Measurements from ENCODE around the gene ST6GALNAC3.
"Not testable (repeated sequence)": the region's sequence is repeated elsewhere in the genome, so short reads cannot be mapped to it uniquely, and the experiment has no call there.

ST6GALNAC3 gene

GRCh38 chr1:76341816-76342215 is 267.3 kb downstream of the ST6GALNAC3 start:
- not testable (repeated sequence) for DNase-seq (ENCODE audit: low spot score)

GRCh38 chr1:76343356-76343755 is 268.8 kb downstream of the ST6GALNAC3 start:
- DNase-seq (ENCODE audit: low spot score) = no peak

GRCh38 chr1:76351655-76352054 is 277.1 kb downstream of the ST6GALNAC3 start:
- DNase-seq (ENCODE audit: low spot score) = no peak

GRCh38 chr1:76352741-76353435 is 278.3 kb downstream of the ST6GALNAC3 start:
- DNase-seq (ENCODE audit: low spot score) = no peak

- no peak for DNase-seq (ENCODE audit: low spot score)
Measured at GRCh38 chr1:76354236-76354635, 279.7 kb downstream of the ST6GALNAC3 start.

GRCh38 chr1:76366726-76367125 is 292.2 kb downstream of the ST6GALNAC3 start:
- DNase-seq (ENCODE audit: low spot score) = no peak

- no peak for DNase-seq (ENCODE audit: low spot score)
Measured at GRCh38 chr1:76371941-76372340, 297.4 kb downstream of the ST6GALNAC3 start.

GRCh38 chr1:76374086-76374485 is 299.5 kb downstream of the ST6GALNAC3 start:
- no peak for DNase-seq (ENCODE audit: low spot score)

GRCh38 chr1:76377247-76377646 is 302.7 kb downstream of the ST6GALNAC3 start:
- no peak for DNase-seq (ENCODE audit: low spot score)

- DNase-seq (ENCODE audit: low spot score) = no peak
Measured at GRCh38 chr1:76379506-76379905, 305.0 kb downstream of the ST6GALNAC3 start.

GRCh38 chr1:76381450-76382097 is 307.0 kb downstream of the ST6GALNAC3 start:
- DNase-seq (ENCODE audit: low spot score) = no peak

- DNase-seq (ENCODE audit: low spot score) = no peak
Measured at GRCh38 chr1:76388261-76388660, 313.7 kb downstream of the ST6GALNAC3 start.

- DNase-seq (ENCODE audit: low spot score) = no peak
Measured at GRCh38 chr1:76390456-76390855, 315.9 kb downstream of the ST6GALNAC3 start.

GRCh38 chr1:76395059-76395458 is 320.5 kb downstream of the ST6GALNAC3 start:
- no peak for DNase-seq (ENCODE audit: low spot score)

GRCh38 chr1:76402128-76402527 is 327.6 kb downstream of the ST6GALNAC3 start:
- DNase-seq (ENCODE audit: low spot score) = no peak

- DNase-seq (ENCODE audit: low spot score) = no peak
Measured at GRCh38 chr1:76408303-76408702, 333.8 kb downstream of the ST6GALNAC3 start.

- DNase-seq (ENCODE audit: low spot score) = no peak
Measured at GRCh38 chr1:76410499-76410898, 336.0 kb downstream of the ST6GALNAC3 start.

GRCh38 chr1:76418531-76418930 is 344.0 kb downstream of the ST6GALNAC3 start:
- no peak for DNase-seq (ENCODE audit: low spot score)

GRCh38 chr1:76419603-76420002 is 345.1 kb downstream of the ST6GALNAC3 start:
- DNase-seq (ENCODE audit: low spot score) = no peak

- no peak for DNase-seq (ENCODE audit: low spot score)
Measured at GRCh38 chr1:76425201-76426145, 350.9 kb downstream of the ST6GALNAC3 start.

- no peak for DNase-seq (ENCODE audit: low spot score)
Measured at GRCh38 chr1:76426606-76427005, 352.1 kb downstream of the ST6GALNAC3 start.

GRCh38 chr1:76428028-76428427 is 353.5 kb downstream of the ST6GALNAC3 start:
- no peak for DNase-seq (ENCODE audit: low spot score)

- no peak for DNase-seq (ENCODE audit: low spot score)
Measured at GRCh38 chr1:76430531-76430930, 356.0 kb downstream of the ST6GALNAC3 start.

Data from hematopoietic multipotent progenitor cell treated with erythropoietin and hydrocortisone succinate and interleukin-3 and kit ligand, for 15 days (in vitro differentiated cells).